H1 (cell line): ENCODE measurements around the gene KRT3. TPM values are rescaled to one million over a fixed set of nuclear protein-coding genes. Genes with fewer than 3 reads are reported as not detected.
A peak's percentile ranks its signal among the peaks of the same experiment; 100 is the strongest.

Experiments used
- CTCF ChIA-PET: fragments of 300-600 bp; sonication (Branson Sonifier 250); formaldehyde crosslinking; loops from one replicate; lab custom pipeline; 2021; ENCODE audit not compliant: partially characterized antibody; lab: Charles Lee
- POLR2A ChIA-PET: fragments of 300-600 bp; sonication (Branson Sonifier 250); formaldehyde crosslinking; loops from one replicate; lab custom pipeline; 2021; ENCODE audit warnings: inconsistent platforms; ENCODE audit not compliant: partially characterized antibody; lab: Charles Lee
- DNase-seq, 2 experiments: peaks; one replicate each; pipeline versions ENCODE4 v3.0.0 to v3.0.0-alpha.2; 2010 to 2022; ENCODE audit warnings: low spot score in 2 of 2, low read depth in 1 of 2, mixed read lengths in 1 of 2
- FAIRE-seq: peaks from 2 replicates; lab custom pipeline; 2011; peaks lifted over from hg19 to GRCh38; lab: Jason Lieb, UNC
- H2AFZ ChIP-seq: 2 replicates; pipeline ENCODE4 v1.8.1; 2012; ENCODE audit warnings: low read length, inconsistent platforms
- H2AK5ac ChIP-seq: 2 replicates; pipeline ENCODE4 v1.6.1; 2013; ENCODE audit warnings: low read depth, low read length
- H2BK120ac ChIP-seq: replicated peaks from 2 replicates; pipeline ENCODE3; 2013; ENCODE audit warnings: low read depth, low read length, inconsistent platforms
- H2BK12ac ChIP-seq: 2 replicates; pipeline ENCODE4 v1.6.1; 2013; ENCODE audit warnings: low read depth, low read length
- H2BK15ac ChIP-seq: 2 replicates; pipeline ENCODE4 v1.6.1; 2013; ENCODE audit warnings: low read length
- H2BK20ac ChIP-seq: 2 replicates; pipeline ENCODE4 v1.6.1; 2013; ENCODE audit warnings: low read length
- H2BK5ac ChIP-seq: 2 replicates; pipeline ENCODE4 v1.6.1; 2013; ENCODE audit warnings: low read depth, low read length
- H3K14ac ChIP-seq: 2 replicates; pipeline ENCODE4 v1.6.1; 2013; ENCODE audit warnings: inconsistent platforms; ENCODE audit not compliant: insufficient read length
- H3K18ac ChIP-seq: 2 replicates; pipeline ENCODE4 v1.6.1; 2013; ENCODE audit warnings: low read length; ENCODE audit errors: extremely low read depth
- H3K23ac ChIP-seq: 2 replicates; pipeline ENCODE4 v1.6.1; 2013; ENCODE audit warnings: inconsistent platforms; ENCODE audit not compliant: insufficient read length
- H3K23me2 ChIP-seq: 2 replicates; pipeline ENCODE4 v1.6.1; 2013; ENCODE audit warnings: low read depth, low read length
- H3K27ac ChIP-seq: 2 replicates; pipeline ENCODE4 v1.6.1; 2011; ENCODE audit warnings: low read depth, low read length, inconsistent platforms
- H3K27me3 ChIP-seq, 4 experiments: replicated peaks in 1 of 4; 1 replicate in 1 of 4; 2 replicates in 3 of 4; pipeline versions ENCODE4 v1.6.1 to v1.8.1; 2011 to 2013; ENCODE audit warnings: low read length in 3 of 4, mild to moderate bottlenecking in 3 of 4, inconsistent platforms in 2 of 4, mixed read lengths in 2 of 4, moderate library complexity in 1 of 4; ENCODE audit not compliant: control insufficient read depth in 3 of 4, insufficient read depth in 3 of 4; ENCODE audit errors: extremely low read depth in 1 of 4
- H3K36me3 ChIP-seq, 4 experiments: 2 replicates each; pipeline versions ENCODE4 v1.6.1 to v1.8.1; 2011 to 2013; ENCODE audit warnings: mild to moderate bottlenecking in 4 of 4, low read length in 3 of 4, moderate library complexity in 2 of 4, control low read depth in 1 of 4, inconsistent platforms in 1 of 4; ENCODE audit not compliant: insufficient read depth in 4 of 4, control insufficient read depth in 2 of 4
- H3K4ac ChIP-seq: replicated peaks from 2 replicates; pipeline ENCODE3; 2013; ENCODE audit warnings: low read length, low read depth, mixed read lengths, inconsistent platforms; ENCODE audit not compliant: insufficient read length
- H3K4me1 ChIP-seq, 4 experiments: replicated peaks in 1 of 4; 1 replicate in 1 of 4; 2 replicates in 3 of 4; pipeline versions ENCODE4 v1.6.1 to v1.8.1; 2011 to 2013; ENCODE audit warnings: low read length in 3 of 4, inconsistent platforms in 2 of 4, mixed read lengths in 1 of 4; ENCODE audit not compliant: insufficient read depth in 4 of 4, control insufficient read depth in 3 of 4
- H3K4me2 ChIP-seq, 2 experiments: 2 replicates each; pipeline versions ENCODE4 v1.6.1 to v1.8.1; 2011 to 2013; ENCODE audit warnings: low read depth in 2 of 2, low read length in 2 of 2, control low read depth in 1 of 2, inconsistent platforms in 1 of 2, mild to moderate bottlenecking in 1 of 2; ENCODE audit not compliant: insufficient read depth in 1 of 2
- H3K4me3 ChIP-seq, 4 experiments: fragments of 200-600, 300-600 bp in 1 of 4; sonication (generic), shearing (Covaris generic), sonication (Bioruptor Twin) in 1 of 4; 2 replicates each; pipeline versions ENCODE4 v1.5.1 to v1.8.1; 2011 to 2016; ENCODE audit warnings: low read length in 4 of 4, low read depth in 3 of 4, control low read depth in 2 of 4, inconsistent platforms in 2 of 4, mild to moderate bottlenecking in 2 of 4, mixed read lengths in 1 of 4, moderate library complexity in 1 of 4; ENCODE audit not compliant: insufficient read depth in 2 of 4; ENCODE audit errors: extremely low read depth in 1 of 4
- H3K56ac ChIP-seq: replicated peaks from 2 replicates; pipeline ENCODE3; 2013; ENCODE audit warnings: low read depth, mild to moderate bottlenecking, mixed read lengths, low read length, inconsistent platforms; ENCODE audit not compliant: insufficient read length
- H3K79me1 ChIP-seq: 2 replicates; pipeline ENCODE4 v1.6.1; 2013; ENCODE audit warnings: low read depth, low read length, control low read depth
- H3K79me2 ChIP-seq, 2 experiments: 2 replicates each; pipeline versions ENCODE4 v1.6.1 to v1.8.1; 2012 to 2013; ENCODE audit warnings: low read length in 2 of 2, mild to moderate bottlenecking in 2 of 2, inconsistent platforms in 1 of 2; ENCODE audit not compliant: insufficient read depth in 2 of 2, control insufficient read depth in 1 of 2
- H3K9ac ChIP-seq, 4 experiments: replicated peaks in 1 of 4; 1 replicate in 1 of 4; 2 replicates in 3 of 4; pipeline versions ENCODE4 v1.6.1 to v1.8.1; 2011 to 2013; ENCODE audit warnings: low read depth in 3 of 4, low read length in 3 of 4, control low read depth in 2 of 4, mild to moderate bottlenecking in 2 of 4, moderate library complexity in 2 of 4, inconsistent platforms in 1 of 4; ENCODE audit errors: extremely low read depth in 1 of 4
- H3K9me3 ChIP-seq, 2 experiments: 2 replicates each; pipeline versions ENCODE4 v1.6.1 to v1.8.1; 2012 to 2013; ENCODE audit warnings: mild to moderate bottlenecking in 2 of 2, moderate library complexity in 2 of 2, control low read depth in 1 of 2, inconsistent platforms in 1 of 2, low read depth in 1 of 2, low read length in 1 of 2, mixed read lengths in 1 of 2; ENCODE audit not compliant: insufficient read depth in 2 of 2
- H4K20me1 ChIP-seq, 2 experiments: replicated peaks in 1 of 2; 2 replicates each; pipeline versions ENCODE3 to v1.8.1; 2011 to 2013; ENCODE audit warnings: inconsistent platforms in 2 of 2, low read length in 2 of 2, mild to moderate bottlenecking in 1 of 2; ENCODE audit not compliant: insufficient read depth in 2 of 2, control insufficient read depth in 1 of 2
- H4K5ac ChIP-seq: 2 replicates; pipeline ENCODE4 v1.6.1; 2013; ENCODE audit warnings: low read length, low read depth, mixed read lengths, inconsistent platforms; ENCODE audit not compliant: insufficient read length
- H4K8ac ChIP-seq: 2 replicates; pipeline ENCODE4 v1.8.0; 2013; ENCODE audit warnings: mild to moderate bottlenecking, moderate library complexity, low read length, inconsistent platforms; ENCODE audit not compliant: insufficient read depth; ENCODE audit errors: extremely low read depth
- H4K91ac ChIP-seq: replicated peaks from 2 replicates; pipeline ENCODE3; 2013; ENCODE audit warnings: low read length, mixed read lengths, inconsistent platforms; ENCODE audit not compliant: insufficient read length
- EGR1 ChIP-seq: IDR thresholded peaks from 2 replicates; pipeline ENCODE4 v1.6.1; 2011; ENCODE audit warnings: low read depth, low read length, borderline replicate concordance
- MAFK ChIP-seq: IDR thresholded peaks from 2 replicates; pipeline ENCODE4 v1.6.1; 2012; ENCODE audit warnings: low read depth, mild to moderate bottlenecking, improper control_type of control experiment, low read length
- POLR2AphosphoS5 ChIP-seq: IDR thresholded peaks from 2 replicates; pipeline ENCODE4 v1.6.1; 2011; ENCODE audit warnings: low read depth, low read length
- RBBP5 ChIP-seq: IDR thresholded peaks from 2 replicates; pipeline ENCODE4 v1.7.1; 2012; ENCODE audit warnings: low read depth, mild to moderate bottlenecking, inconsistent platforms, low read length, moderate library complexity, borderline replicate concordance
- YY1 ChIP-seq: IDR thresholded peaks from 2 replicates; pipeline ENCODE4 v1.6.1; 2011; ENCODE audit warnings: low read depth, mild to moderate bottlenecking, low read length
- polyA plus RNA-seq, 7 experiments: library from polyadenylated mRNA; depleted of rRNA in 3 of 7; stranded (reverse) in 5 of 7; unstranded in 2 of 7; fragments of >200 nt in 5 of 7; fragments of 200-250 nt in 2 of 7; gene quantifications; 1 replicate in 5 of 7; 2 replicates in 1 of 7; 4 replicates in 1 of 7; pipeline versions ENCODE4 v1.2.1 to v1.2.3, GENCODE V29; 2011 to 2013; ENCODE audit warnings: missing spikeins in 2 of 7, mixed read lengths in 2 of 7
- total RNA-seq: library from RNA; stranded (reverse); fragmentation: NEBNext Ultra II Directional; extraction: Animal tissue kit (Norgen Biotek cat#: 25700); gene quantifications from 2 replicates; pipeline ENCODE4 v1.2.1, GENCODE V29; 2021

Gene KRT3
- total and polyA plus RNA-seq, 2 of the 8 experiments (the other 6 are each of a cell fraction or from before 2014, with no cell fraction given) = not detected

GRCh38 chr12:52754135-52754534 lies 41.8 kb downstream of the KRT3 start:
- Histone ChIP-seq H2AK5ac (no peak overlapping the region), H3K4me3 (no peak overlapping the region), H2AFZ (no peak overlapping the region), H4K91ac (no peak overlapping the region), H3K27ac (no peak overlapping the region), H4K20me1 (no peaks in the 10 kb centered on the region), H3K4ac (no peak overlapping the region), H2BK15ac (no peak overlapping the region), H3K9me3 (no peaks in the 10 kb centered on the region; a peak in 1 of 4 replicates), H3K4me2 (no peak overlapping the region), H3K36me3 (no peaks in the 10 kb centered on the region), H3K79me2 (no peaks in the 10 kb centered on the region), H2BK5ac (no peak overlapping the region), H2BK20ac (no peak overlapping the region), H2BK120ac (no peak overlapping the region), H3K79me1 (no peaks in the 10 kb centered on the region), H3K4me1 (no peaks in the 10 kb centered on the region), H3K23ac (no peak overlapping the region), H2BK12ac (no peak overlapping the region), H3K9ac (no peak overlapping the region), H3K23me2 (no peaks in the 10 kb centered on the region), H3K27me3 (peaks cover 0 to 3% (median 0%) of the 10 kb centered on the region in 4 experiments; a peak in 1 of 7 replicates), H3K18ac (no peak overlapping the region), H3K56ac (no peak overlapping the region), H3K14ac (peak overlapping the region; percentile 40), H4K8ac (no peak overlapping the region), H4K5ac (no peak overlapping the region)
- CTCF ChIA-PET = interaction anchor here (0.5 kb wide), 1 partner anchor 14 kb away, joined by 3 read pairs; no protein-coding TSS in a partner anchor
- no peak for FAIRE-seq
- POLR2A ChIA-PET = no interaction called here
- DNase-seq = no peak
- TF ChIP-seq EGR1 = no peak
- TF ChIP-seq RBBP5 = no peak
- TF ChIP-seq POLR2AphosphoS5 = no peak
- no peak for TF ChIP-seq YY1
- no peak for TF ChIP-seq MAFK
